ENCODE measurements around the gene POLR2B.

DNA sequence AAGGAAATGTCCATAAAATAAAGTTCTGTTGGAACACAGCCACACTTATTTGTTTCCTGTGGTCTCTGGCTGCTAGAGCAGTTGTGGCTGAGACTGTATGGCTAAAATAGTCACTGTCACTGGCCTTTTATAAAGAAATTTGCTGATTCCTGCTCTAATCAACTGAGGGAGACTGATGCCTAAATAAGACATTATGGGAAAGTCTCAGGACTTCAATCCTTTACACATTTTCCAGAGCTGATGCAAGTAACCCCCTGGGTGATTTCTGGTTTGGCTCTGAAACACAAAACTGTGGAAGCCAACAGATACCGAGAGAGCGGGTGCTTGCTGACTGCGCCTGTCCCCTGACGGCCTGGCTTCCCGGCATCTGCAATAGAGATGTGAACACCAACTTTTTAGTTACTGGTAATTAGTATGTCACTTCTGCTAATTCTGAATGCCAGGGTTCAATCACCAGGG, 64.0 kb downstream of the POLR2B start:
- TF ChIP-seq, protein P1, sequence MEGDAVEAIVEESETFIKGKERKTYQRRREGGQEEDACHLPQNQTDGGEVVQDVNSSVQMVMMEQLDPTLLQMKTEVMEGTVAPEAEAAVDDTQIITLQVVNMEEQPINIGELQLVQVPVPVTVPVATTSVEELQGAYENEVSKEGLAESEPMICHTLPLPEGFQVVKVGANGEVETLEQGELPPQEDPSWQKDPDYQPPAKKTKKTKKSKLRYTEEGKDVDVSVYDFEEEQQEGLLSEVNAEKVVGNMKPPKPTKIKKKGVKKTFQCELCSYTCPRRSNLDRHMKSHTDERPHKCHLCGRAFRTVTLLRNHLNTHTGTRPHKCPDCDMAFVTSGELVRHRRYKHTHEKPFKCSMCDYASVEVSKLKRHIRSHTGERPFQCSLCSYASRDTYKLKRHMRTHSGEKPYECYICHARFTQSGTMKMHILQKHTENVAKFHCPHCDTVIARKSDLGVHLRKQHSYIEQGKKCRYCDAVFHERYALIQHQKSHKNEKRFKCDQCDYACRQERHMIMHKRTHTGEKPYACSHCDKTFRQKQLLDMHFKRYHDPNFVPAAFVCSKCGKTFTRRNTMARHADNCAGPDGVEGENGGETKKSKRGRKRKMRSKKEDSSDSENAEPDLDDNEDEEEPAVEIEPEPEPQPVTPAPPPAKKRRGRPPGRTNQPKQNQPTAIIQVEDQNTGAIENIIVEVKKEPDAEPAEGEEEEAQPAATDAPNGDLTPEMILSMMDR (IDR thresholded peaks at IDR 0.05) = no peak
- no peak for TF ChIP-seq EZH2phosphoT487 (IDR thresholded peaks at IDR 0.05)

Measured in neural progenitor cell (in vitro differentiated cells).